Measurements from ENCODE around the gene CGNL1. TPM values are rescaled to one million over a fixed set of nuclear protein-coding genes. Genes with fewer than 3 reads are reported as not detected.

Gene CGNL1
- polyA plus RNA-seq, 3 donors = 69.8 to 72.5 (median 70.8) TPM

- DNase-seq (ENCODE audit: low read depth in 3 of 3, low spot score in 2 of 3) = no peak
Observed at GRCh38 chr15:57382969-57383368, 6.7 kb downstream of the CGNL1 start.

- no peak for DNase-seq (ENCODE audit: low read depth in 3 of 3, low spot score in 2 of 3)
Observed at GRCh38 chr15:57384024-57384423, 7.7 kb downstream of the CGNL1 start.

GRCh38 chr15:57384816-57385215 is 8.5 kb downstream of the CGNL1 start:
- no peak for DNase-seq (ENCODE audit: low read depth in 3 of 3, low spot score in 2 of 3)

GRCh38 chr15:57385923-57386390 is 9.7 kb downstream of the CGNL1 start:
- no peak for DNase-seq (ENCODE audit: low read depth in 3 of 3, low spot score in 2 of 3)

GRCh38 chr15:57386976-57387375 is 10.7 kb downstream of the CGNL1 start:
- no peak for DNase-seq (ENCODE audit: low read depth in 3 of 3, low spot score in 2 of 3)

- DNase-seq (ENCODE audit: low read depth in 3 of 3, low spot score in 2 of 3) = no peak
Observed at GRCh38 chr15:57387564-57388076, 11.3 kb downstream of the CGNL1 start.

GRCh38 chr15:57388464-57388863 is 12.2 kb downstream of the CGNL1 start:
- DNase-seq (ENCODE audit: low read depth in 3 of 3, low spot score in 2 of 3) = no peak

GRCh38 chr15:57389991-57390390 is 13.7 kb downstream of the CGNL1 start:
- no peak for DNase-seq (ENCODE audit: low read depth in 3 of 3, low spot score in 2 of 3)

- no peak for DNase-seq (ENCODE audit: low read depth in 3 of 3, low spot score in 2 of 3)
Observed at GRCh38 chr15:57390583-57390982, 14.3 kb downstream of the CGNL1 start.

GRCh38 chr15:57391537-57391936 is 15.2 kb downstream of the CGNL1 start:
- DNase-seq (ENCODE audit: low read depth in 3 of 3, low spot score in 2 of 3) = no peak

GRCh38 chr15:57393061-57393460 is 16.8 kb downstream of the CGNL1 start:
- DNase-seq (ENCODE audit: low read depth in 3 of 3, low spot score in 2 of 3) = no peak

GRCh38 chr15:57395292-57395691 is 19.0 kb downstream of the CGNL1 start:
- DNase-seq (ENCODE audit: low read depth in 3 of 3, low spot score in 2 of 3) = no peak

- DNase-seq (ENCODE audit: low read depth in 3 of 3, low spot score in 2 of 3) = no peak
Observed at GRCh38 chr15:57398336-57398735, 22.0 kb downstream of the CGNL1 start.

GRCh38 chr15:57401546-57401945 is 25.2 kb downstream of the CGNL1 start:
- DNase-seq (ENCODE audit: low read depth in 3 of 3, low spot score in 2 of 3) = no peak

GRCh38 chr15:57403017-57403416 is 26.7 kb downstream of the CGNL1 start:
- DNase-seq (ENCODE audit: low read depth in 3 of 3, low spot score in 2 of 3) = no peak

- no peak for DNase-seq (ENCODE audit: low read depth in 3 of 3, low spot score in 2 of 3)
Observed at GRCh38 chr15:57403566-57404325, 27.4 kb downstream of the CGNL1 start.

- DNase-seq (ENCODE audit: low read depth in 3 of 3, low spot score in 2 of 3) = no peak
Observed at GRCh38 chr15:57405133-57405532, 28.8 kb downstream of the CGNL1 start.

GRCh38 chr15:57406062-57406772 is 29.9 kb downstream of the CGNL1 start:
- no peak for DNase-seq (ENCODE audit: low read depth in 3 of 3, low spot score in 2 of 3)

GRCh38 chr15:57410373-57410772 is 34.1 kb downstream of the CGNL1 start:
- DNase-seq (ENCODE audit: low read depth in 3 of 3, low spot score in 2 of 3) = no peak

GRCh38 chr15:57411945-57412768 is 35.9 kb downstream of the CGNL1 start:
- DNase-seq (ENCODE audit: low read depth in 3 of 3, low spot score in 2 of 3) = no peak

GRCh38 chr15:57415602-57416001 is 39.3 kb downstream of the CGNL1 start:
- no peak for DNase-seq (ENCODE audit: low read depth in 3 of 3, low spot score in 2 of 3)

All from right renal cortex interstitium (tissue), 3 donors.